GM12865 (cell line): Measurements from ENCODE around the gene NEDD8.
"Not testable (repeated sequence)": the region's sequence is repeated elsewhere in the genome, so short reads cannot be mapped to it uniquely, and the experiment has no call there.

Source experiments
- DNase-seq: peaks from one replicate; pipeline ENCODE4 v3.0.0; 2010; ENCODE audit warnings: low read depth
- H3K4me3 ChIP-seq: 2 replicates; pipeline ENCODE4 v1.5.1; 2011; ENCODE audit warnings: mild to moderate bottlenecking, low read depth, low read length, control low read depth
- CTCF ChIP-seq: IDR thresholded peaks from 2 replicates; pipeline ENCODE4 v1.5.1; 2011; ENCODE audit warnings: low read length, control low read depth, low read depth, inconsistent platforms; ENCODE audit not compliant: insufficient read depth; ENCODE audit errors: missing control alignments

Gene NEDD8

GRCh38 chr14:24247422-24247821, 15.3 kb upstream of the NEDD8 start:
- H3K4me3 ChIP-seq: no peak overlapping the region
- no peak for TF ChIP-seq CTCF
- no peak for DNase-seq

- no peak overlapping the region for H3K4me3 ChIP-seq
- TF ChIP-seq CTCF: no peak
- DNase-seq: peak; percentile 80
Measured at GRCh38 chr14:24246765-24247212, 14.6 kb upstream of the NEDD8 start.

GRCh38 chr14:24245350-24245749, 13.2 kb upstream of the NEDD8 start:
- H3K4me3 ChIP-seq: not testable (repeated sequence)

GRCh38 chr14:24243336-24243836, 11.2 kb upstream of the NEDD8 start:
- peak; percentile 46 for DNase-seq
- TF ChIP-seq CTCF: no peak
- H3K4me3 ChIP-seq: peak overlapping the region; percentile 69

More at GRCh38 chr14:24245350-24245749, 13.2 kb upstream of the NEDD8 start:
- not testable (repeated sequence) for DNase-seq

- peak; percentile 94 for DNase-seq
- peak overlapping the region; percentile 69 for H3K4me3 ChIP-seq
- peak; percentile 38 for TF ChIP-seq CTCF
Measured at GRCh38 chr14:24241829-24242443, 9.8 kb upstream of the NEDD8 start.

- no peak for DNase-seq
- no peak for TF ChIP-seq CTCF
- H3K4me3 ChIP-seq: no peak overlapping the region
Measured at GRCh38 chr14:24240110-24240918, 8.1 kb upstream of the NEDD8 start.

- DNase-seq: no peak
Measured at GRCh38 chr14:24238527-24239037, 6.4 kb upstream of the NEDD8 start.

More at GRCh38 chr14:24238527-24239037, 6.4 kb upstream of the NEDD8 start:
- no peak overlapping the region for H3K4me3 ChIP-seq
- no peak for TF ChIP-seq CTCF
